GM12878 (cell line): ENCODE results near the gene RNF181. TPM values are rescaled to one million over a fixed set of nuclear protein-coding genes. Genes with fewer than 3 reads are reported as not detected.
A peak's percentile ranks its signal among the peaks of the same experiment; 100 is the strongest.

Experiments used
- NFYB ChIP-seq: IDR thresholded peaks from 2 replicates; pipeline ENCODE4 v1.6.1; 2011; ENCODE audit warnings: low read depth, mild to moderate bottlenecking, low read length, improper control_type of control experiment, moderate library complexity; ENCODE audit not compliant: insufficient read depth
- PAX5 ChIP-seq: IDR thresholded peaks from 2 replicates; pipeline ENCODE4 v1.6.1; 2011; ENCODE audit warnings: low read depth, low read length, borderline replicate concordance
- polyA plus RNA-seq, 11 experiments: library from polyadenylated mRNA; depleted of rRNA in 4 of 11; unstranded in 6 of 11; stranded (reverse) in 5 of 11; fragments of >200 nt; fragmentation: Nextera tagmentation in 4 of 11; fragmentation: Illumina TruSeq in 1 of 11; extraction: Ambion mirVana in 4 of 11; extraction: Trizol in 1 of 11; gene quantifications; 1 replicate in 1 of 11; 2 replicates in 10 of 11; pipeline versions ENCODE4 v1.2.1 to v1.2.3, GENCODE V29; 2011 to 2016; ENCODE audit warnings: inconsistent platforms in 2 of 11, missing spikeins in 2 of 11, low read depth in 1 of 11
- total RNA-seq, 4 experiments: library from RNA; depleted of rRNA in 3 of 4; stranded (reverse); fragments of >200 nt in 3 of 4; fragmentation: Illumina TruSeq in 1 of 4; extraction: Trizol in 1 of 4; gene quantifications; 2 replicates each; pipeline versions ENCODE4 v1.2.1 to v1.2.3, GENCODE V29; 2013 to 2021
- TF ChIP-seq, protein P1 (sequence below): fragments of 150-350 bp; IDR thresholded peaks from 2 replicates; pipeline ENCODE4 v1.6.1; 2016; ENCODE audit warnings: low read depth, low read length
- TF ChIP-seq, protein P2 (sequence below): fragments of 450-650 bp; IDR thresholded peaks from 2 replicates; pipeline ENCODE4 v1.6.1; 2017; ENCODE audit warnings: borderline replicate concordance
- TF ChIP-seq, protein P3 (sequence below): fragments of 450-650 bp; IDR thresholded peaks from 2 replicates; pipeline ENCODE4 v1.6.1; 2018; ENCODE audit warnings: mild to moderate bottlenecking, low read depth, moderate library complexity; ENCODE audit not compliant: partially characterized antibody

Gene RNF181
- total and polyA plus RNA-seq, 10 of the 15 experiments (the other 5 are each of a cell fraction or from before 2014, with no cell fraction given) = 101 to 409 (median 213) TPM

- TF ChIP-seq, protein P1, sequence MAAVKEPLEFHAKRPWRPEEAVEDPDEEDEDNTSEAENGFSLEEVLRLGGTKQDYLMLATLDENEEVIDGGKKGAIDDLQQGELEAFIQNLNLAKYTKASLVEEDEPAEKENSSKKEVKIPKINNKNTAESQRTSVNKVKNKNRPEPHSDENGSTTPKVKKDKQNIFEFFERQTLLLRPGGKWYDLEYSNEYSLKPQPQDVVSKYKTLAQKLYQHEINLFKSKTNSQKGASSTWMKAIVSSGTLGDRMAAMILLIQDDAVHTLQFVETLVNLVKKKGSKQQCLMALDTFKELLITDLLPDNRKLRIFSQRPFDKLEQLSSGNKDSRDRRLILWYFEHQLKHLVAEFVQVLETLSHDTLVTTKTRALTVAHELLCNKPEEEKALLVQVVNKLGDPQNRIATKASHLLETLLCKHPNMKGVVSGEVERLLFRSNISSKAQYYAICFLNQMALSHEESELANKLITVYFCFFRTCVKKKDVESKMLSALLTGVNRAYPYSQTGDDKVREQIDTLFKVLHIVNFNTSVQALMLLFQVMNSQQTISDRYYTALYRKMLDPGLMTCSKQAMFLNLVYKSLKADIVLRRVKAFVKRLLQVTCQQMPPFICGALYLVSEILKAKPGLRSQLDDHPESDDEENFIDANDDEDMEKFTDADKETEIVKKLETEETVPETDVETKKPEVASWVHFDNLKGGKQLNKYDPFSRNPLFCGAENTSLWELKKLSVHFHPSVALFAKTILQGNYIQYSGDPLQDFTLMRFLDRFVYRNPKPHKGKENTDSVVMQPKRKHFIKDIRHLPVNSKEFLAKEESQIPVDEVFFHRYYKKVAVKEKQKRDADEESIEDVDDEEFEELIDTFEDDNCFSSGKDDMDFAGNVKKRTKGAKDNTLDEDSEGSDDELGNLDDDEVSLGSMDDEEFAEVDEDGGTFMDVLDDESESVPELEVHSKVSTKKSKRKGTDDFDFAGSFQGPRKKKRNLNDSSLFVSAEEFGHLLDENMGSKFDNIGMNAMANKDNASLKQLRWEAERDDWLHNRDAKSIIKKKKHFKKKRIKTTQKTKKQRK = no peak
- TF ChIP-seq, protein P2, sequence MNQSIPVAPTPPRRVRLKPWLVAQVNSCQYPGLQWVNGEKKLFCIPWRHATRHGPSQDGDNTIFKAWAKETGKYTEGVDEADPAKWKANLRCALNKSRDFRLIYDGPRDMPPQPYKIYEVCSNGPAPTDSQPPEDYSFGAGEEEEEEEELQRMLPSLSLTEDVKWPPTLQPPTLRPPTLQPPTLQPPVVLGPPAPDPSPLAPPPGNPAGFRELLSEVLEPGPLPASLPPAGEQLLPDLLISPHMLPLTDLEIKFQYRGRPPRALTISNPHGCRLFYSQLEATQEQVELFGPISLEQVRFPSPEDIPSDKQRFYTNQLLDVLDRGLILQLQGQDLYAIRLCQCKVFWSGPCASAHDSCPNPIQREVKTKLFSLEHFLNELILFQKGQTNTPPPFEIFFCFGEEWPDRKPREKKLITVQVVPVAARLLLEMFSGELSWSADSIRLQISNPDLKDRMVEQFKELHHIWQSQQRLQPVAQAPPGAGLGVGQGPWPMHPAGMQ = no peak
- TF ChIP-seq PAX5 = 0 out of 2 replicates have a peak, but pooled peaks have one; percentile 42
- TF ChIP-seq, protein P3, sequence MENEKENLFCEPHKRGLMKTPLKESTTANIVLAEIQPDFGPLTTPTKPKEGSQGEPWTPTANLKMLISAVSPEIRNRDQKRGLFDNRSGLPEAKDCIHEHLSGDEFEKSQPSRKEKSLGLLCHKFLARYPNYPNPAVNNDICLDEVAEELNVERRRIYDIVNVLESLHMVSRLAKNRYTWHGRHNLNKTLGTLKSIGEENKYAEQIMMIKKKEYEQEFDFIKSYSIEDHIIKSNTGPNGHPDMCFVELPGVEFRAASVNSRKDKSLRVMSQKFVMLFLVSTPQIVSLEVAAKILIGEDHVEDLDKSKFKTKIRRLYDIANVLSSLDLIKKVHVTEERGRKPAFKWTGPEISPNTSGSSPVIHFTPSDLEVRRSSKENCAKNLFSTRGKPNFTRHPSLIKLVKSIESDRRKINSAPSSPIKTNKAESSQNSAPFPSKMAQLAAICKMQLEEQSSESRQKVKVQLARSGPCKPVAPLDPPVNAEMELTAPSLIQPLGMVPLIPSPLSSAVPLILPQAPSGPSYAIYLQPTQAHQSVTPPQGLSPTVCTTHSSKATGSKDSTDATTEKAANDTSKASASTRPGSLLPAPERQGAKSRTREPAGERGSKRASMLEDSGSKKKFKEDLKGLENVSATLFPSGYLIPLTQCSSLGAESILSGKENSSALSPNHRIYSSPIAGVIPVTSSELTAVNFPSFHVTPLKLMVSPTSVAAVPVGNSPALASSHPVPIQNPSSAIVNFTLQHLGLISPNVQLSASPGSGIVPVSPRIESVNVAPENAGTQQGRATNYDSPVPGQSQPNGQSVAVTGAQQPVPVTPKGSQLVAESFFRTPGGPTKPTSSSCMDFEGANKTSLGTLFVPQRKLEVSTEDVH = no peak
- TF ChIP-seq NFYB = no peak
These were observed 43.6 kb upstream of the RNF181 start (continued) for GRCh38 chr2:85551698-85552678.
